HG02973 (cell line): ENCODE measurements around the gene SLAMF9.

ENCODE experiments used
- ATAC-seq: cut with Tn5 transposase; IDR thresholded peaks from one replicate; pipeline ENCODE4 v1.9.1; 2021; ENCODE audit warnings: moderate library complexity; ENCODE audit not compliant: unreplicated experiment

Gene SLAMF9

DNA sequence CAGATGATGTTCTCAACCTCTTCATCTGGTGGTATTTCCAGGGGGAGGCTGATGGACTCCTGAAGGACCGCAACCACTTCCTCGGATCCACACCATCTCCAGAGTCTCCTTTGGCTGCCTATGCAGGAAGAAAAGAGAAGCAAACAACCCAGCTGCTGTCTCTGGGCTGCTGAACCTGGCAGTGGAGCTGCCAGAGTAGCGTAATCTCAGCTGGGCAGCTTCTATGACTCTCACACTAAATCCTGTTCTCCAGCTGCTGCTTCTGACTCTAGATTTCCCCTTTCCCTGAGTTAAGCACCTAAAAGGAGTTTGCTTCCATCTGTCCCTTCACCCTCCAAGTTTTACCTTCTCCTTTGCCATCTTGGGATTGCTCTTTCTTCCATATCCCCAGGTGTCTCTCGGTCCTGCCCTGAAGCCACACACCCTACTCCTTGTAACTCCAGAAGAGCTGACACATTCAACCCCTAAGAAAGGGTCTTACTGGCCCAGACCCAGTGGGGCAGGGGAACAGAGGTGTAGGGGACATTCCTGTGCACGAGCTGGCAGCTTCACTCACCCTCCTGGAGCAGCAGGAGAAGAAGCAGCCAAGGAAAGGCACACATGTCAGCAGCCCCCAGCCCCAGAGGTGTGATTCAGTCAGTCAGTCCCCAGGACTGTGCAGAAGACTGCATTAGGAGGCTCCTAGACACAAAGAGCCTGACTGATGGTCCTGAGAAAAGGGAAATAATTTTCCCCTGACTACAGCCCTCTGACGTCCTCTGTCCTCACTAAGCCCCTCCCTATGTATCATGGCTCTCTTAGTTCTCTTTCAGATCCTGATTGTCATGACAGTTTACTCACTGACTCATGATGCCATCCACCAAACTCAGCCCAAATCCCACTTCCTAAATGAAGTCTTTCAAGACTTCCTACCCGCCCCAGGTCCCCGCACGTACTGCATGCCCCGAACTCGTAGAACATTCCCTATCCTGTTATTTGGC lies at the start of gene SLAMF9:
Gene SLAMF9 (minus strand): TSS at position 702 of the 980 bp plus-strand sequence. CDS start 100 bp downstream, at position 602.
- ATAC-seq, result no peak

DNA sequence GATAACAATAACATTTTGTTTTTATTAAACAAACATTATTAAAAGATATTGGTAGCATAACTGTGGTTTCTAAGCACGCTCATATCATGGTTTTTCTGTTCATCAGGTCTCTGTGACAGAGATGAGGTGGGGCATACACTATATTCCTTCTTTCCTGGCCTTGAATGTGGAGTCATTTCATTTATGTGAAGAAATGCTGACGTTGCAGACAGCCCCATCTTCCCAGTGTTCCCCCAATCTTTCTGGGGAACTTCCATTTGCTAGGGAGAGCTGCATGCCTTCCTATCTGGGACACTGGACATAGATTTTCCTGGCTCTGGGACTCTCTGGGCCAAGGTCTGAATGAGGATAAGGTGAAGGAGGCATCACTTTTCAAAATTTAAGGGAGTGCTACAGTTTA lies 47.4 kb upstream of the SLAMF9 start:
- no peak for ATAC-seq

DNA sequence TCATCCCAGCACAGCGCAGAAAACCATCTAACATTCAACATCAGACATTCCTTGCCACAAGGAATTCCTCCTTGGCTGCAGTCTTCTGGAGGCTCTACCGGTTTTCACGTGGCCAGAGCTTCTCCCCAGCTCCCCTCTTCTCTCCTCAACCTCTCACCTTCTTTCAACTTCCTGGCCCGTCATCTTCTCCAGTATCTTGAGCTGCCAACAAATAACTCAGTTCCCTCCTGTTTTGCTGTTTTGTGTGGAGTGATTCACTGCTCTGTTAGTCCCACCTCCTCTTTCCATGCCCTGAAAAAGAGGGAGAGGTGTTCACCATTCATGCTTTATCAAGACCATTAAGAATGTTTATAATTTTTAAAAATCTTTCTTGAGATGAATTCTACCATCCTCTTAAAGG lies 45.2 kb upstream of the SLAMF9 start:
- ATAC-seq, result no peak

GRCh38 chr1:159996653-159997052 lies 42.6 kb upstream of the SLAMF9 start:
- ATAC-seq, result no peak

DNA sequence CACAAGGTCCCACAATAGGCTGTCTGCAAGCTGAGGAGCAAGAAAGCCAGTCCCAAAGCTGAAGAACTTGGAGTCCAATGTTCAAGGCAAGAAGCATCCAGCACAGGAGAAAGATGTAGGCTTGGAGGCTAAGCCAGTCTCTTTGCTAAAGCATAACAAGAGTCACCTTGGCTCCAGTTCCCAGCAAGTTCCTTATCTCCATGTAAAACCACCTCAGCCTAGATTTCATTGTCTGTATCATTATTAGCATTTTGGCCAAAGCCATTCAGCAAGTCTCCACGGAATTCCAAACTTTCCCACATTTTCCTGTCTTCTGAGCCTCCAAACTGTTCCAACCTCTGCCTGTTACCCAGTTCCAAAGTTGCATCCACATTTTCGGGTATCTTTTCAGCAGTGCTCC lies 40.9 kb upstream of the SLAMF9 start:
- no peak for ATAC-seq

GRCh38 chr1:159993911-159994310 lies 39.9 kb upstream of the SLAMF9 start:
- ATAC-seq, result no peak

DNA sequence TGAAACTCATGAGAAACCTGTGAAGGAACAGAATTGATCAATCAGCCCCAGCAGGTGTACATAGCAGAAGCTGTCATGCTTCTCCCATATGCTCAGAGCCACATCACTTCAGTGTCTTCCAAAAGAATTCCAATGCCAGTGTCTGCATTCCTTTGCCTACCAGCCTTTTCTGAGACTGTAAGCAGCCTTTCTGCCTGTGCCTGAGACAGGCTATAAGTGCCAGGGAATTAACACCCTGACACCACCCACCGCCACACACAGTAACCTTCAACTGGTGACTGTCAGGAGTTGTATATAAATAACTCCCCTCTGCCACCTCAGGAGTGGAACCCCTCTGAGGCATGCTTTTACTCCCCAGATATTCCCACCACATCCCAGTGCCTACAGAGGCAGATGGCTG lies 38.1 kb upstream of the SLAMF9 start:
- ATAC-seq, result no peak

- no peak for ATAC-seq
Measured at GRCh38 chr1:159991513-159991912, 37.5 kb upstream of the SLAMF9 start.

DNA sequence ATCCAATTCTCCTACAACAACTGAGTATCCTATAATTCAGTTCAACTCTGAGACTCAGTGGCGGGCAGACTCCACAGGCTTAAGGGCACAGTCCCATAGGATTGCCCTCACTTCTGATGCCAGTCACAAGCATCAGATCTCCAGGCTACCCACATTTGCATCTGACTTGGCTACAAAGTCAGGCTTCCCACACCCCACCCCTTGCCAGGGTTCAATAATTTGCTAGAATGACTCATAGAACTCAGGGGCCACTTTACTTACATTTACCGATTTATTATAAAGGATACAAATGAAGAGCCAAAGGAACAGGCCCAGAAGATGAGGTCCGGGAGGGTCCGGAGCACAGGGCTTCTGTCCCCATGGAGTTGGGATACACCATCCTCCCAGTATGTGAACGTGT lies 36.0 kb upstream of the SLAMF9 start:
- ATAC-seq, result no peak

- ATAC-seq, result no peak
Measured at GRCh38 chr1:159989581-159989980, 35.5 kb upstream of the SLAMF9 start.

- no peak for ATAC-seq
Measured at GRCh38 chr1:159988006-159988405, 34.0 kb upstream of the SLAMF9 start.

GRCh38 chr1:159987186-159987585 lies 33.1 kb upstream of the SLAMF9 start:
- no peak for ATAC-seq

DNA sequence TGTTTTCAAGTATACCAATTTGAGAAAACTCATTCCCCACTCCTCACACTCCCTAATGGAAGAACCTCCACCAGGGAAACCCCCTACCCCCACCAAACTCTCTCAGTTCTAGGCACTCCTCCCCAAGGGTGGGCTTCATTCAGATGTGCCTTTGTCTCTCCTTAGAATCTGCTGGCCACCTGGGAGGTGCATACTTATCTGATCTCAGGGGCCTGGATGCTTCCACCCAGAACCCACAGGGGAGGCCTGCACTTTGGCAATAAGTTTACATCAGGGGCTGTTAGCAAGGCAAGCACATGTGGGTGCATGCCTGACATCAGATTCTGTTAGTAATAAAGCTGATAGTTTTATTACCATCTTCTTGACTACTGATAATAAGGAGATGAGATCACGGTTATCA lies 32.5 kb upstream of the SLAMF9 start:
- no peak for ATAC-seq

- ATAC-seq, result no peak
Measured at GRCh38 chr1:159986093-159986492, 32.1 kb upstream of the SLAMF9 start.

DNA sequence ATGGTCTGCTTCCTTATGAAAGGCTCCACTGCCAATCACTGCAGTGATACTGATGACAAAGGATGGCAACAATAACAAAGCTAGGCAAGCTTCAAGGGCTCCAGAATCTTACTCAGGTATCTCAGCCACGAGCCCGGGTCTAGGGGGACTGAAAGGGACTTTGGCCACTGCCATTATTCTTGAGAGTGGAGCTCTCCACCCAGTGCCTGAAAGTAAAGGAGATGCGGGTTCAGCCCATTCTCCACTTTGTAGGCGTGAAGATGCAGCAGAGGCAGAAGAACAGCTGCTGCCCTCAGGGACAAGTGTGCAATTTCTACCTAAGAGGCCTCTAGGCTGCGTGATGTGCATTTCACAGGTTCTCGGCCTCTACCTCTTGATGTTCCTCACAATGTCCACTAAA lies 31.4 kb upstream of the SLAMF9 start:
- ATAC-seq, result no peak

GRCh38 chr1:159983681-159984080 lies 29.6 kb upstream of the SLAMF9 start:
- no peak for ATAC-seq

- ATAC-seq, result no peak
Measured at GRCh38 chr1:159982280-159982679, 28.2 kb upstream of the SLAMF9 start.

GRCh38 chr1:159981351-159982055 lies 27.5 kb upstream of the SLAMF9 start:
- no peak for ATAC-seq

DNA sequence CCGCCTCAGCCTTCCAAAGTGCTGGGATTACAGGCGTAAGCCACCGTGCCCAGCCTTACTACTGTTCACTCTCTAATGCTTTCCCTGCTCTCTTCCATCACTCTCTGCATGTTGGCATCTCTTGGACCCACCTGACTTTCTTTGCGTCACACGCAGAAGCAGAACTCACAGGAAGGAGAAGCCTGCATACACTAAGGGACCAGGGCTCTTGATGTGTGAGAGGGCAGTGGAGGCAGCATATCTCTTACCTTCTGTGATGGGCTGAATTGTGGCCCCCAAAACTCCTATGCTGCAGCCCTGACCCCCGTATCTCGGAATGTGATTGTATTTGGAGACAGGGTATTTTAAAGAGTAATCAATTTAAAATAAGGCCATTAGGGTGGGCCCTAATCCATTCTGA lies 26.7 kb upstream of the SLAMF9 start:
- no peak for ATAC-seq

DNA sequence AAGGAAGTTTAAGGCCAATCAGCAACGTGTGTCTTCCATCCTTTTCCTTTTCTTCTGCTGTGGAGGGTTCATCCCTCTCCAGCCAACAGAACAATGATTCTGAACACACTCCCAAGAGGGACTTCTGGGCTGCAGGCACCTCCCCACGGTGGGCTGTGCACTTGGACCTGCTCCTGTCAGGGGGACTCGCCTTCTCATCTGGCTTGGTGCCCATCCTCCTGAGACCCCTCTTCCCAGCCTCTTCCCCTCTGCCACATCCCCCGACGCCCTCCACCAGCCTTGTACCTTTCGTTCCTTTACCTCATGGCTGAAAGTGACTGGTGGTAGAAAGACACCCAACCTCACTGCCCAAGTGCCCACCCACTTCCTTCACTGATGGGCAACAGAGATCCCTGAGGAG lies 26.0 kb upstream of the SLAMF9 start:
- no peak for ATAC-seq

GRCh38 chr1:159979257-159979656 lies 25.2 kb upstream of the SLAMF9 start:
- ATAC-seq, result no peak

GRCh38 chr1:159978107-159978398 lies 24.0 kb upstream of the SLAMF9 start:
- no peak for ATAC-seq
